GM18511 (cell line): Measurements from ENCODE around the gene PCF11.
A peak's percentile ranks its signal among the peaks of the same experiment; 100 is the strongest.
"Not testable (repeated sequence)": the region's sequence is repeated elsewhere in the genome, so short reads cannot be mapped to it uniquely, and the experiment has no call there.

ENCODE experiments used
- ATAC-seq: cut with Tn5 transposase; IDR thresholded peaks from one replicate; pipeline ENCODE4 v1.9.1; 2021; ENCODE audit warnings: mild to moderate bottlenecking, moderate library complexity; ENCODE audit not compliant: unreplicated experiment

The PCF11 gene

DNA sequence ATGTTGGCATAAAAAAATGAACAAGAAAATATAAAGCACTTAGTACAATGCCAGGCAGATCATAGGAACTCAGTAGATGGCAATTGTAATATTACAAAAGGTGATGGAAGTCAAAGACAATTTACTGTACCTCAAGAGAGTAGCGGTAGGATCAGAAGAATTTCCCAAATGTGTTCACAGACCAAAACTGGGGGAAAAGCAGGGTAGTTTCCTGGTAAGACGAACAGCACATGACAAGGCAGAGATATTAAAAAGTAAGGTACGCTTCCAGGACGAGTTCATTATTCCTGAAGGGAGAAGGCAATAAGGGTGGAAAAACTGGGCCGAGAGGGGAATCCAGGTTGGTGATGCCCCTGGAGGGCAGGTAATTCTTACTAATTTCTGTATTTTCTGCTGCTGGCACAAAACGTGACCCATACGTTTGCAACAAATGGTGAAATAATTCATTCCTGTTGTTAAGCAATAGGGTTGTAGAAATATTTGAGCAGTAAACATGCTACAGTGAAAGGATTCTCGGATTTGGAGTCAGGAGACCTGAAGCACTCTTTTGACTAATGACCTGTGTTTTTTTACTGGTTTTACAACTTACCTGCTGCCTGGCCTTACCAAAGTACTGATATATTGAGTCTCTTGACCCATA is 35.8 kb downstream of the PCF11 start:
- no peak for ATAC-seq

DNA sequence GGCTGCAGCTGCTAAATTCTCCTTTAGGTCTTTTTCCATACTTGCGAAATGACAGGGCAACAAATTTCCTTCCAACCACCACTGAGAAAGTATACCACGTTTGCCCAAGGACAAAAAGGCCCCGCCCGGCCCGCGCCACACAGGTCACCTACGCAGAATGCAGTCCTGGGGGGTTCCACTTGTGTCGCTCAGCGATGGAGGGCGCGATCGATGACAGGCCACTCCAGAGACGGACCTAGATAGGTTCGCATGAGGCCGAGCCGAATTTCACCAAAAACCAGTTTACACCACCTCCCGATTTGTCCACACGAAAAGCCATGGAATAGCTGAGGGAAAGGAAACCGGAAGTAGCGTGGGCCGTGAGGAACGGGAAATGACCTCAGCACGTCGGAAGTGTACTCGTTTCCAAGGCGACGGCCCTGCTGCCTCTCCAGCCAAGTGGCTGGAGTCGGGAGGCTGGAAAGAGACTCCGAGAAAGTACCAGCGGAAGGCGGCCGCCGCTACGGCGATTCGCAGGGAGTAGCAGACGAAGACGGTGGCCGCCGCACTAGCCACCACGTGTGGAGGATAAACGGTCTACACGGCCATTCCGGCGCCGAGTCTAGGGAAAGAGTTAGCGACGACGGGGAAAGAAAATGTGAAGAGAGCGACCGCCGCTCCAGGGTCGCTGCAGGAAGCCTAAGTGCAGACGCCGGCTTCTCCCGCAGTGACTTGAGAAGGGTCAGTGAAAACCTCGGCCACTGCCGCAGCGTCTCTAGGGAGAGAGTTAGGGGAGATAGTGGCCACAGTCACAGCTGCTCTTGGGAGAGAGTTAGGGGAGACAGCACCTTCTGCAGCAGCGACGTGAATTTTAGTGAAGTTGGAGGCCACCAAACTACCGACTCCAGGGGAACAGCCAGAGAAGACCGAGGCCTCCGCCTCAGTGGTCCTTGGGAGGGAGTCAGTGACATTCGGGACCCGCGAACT is 36.7 kb downstream of the PCF11 start, which contains the start of gene ANKRD42:
ANKRD42 (plus strand) TSS at position 398 of the 966 bp plus-strand sequence. CDS start 959 bp downstream, outside the sequence.
- ATAC-seq, result peak; percentile 92

DNA sequence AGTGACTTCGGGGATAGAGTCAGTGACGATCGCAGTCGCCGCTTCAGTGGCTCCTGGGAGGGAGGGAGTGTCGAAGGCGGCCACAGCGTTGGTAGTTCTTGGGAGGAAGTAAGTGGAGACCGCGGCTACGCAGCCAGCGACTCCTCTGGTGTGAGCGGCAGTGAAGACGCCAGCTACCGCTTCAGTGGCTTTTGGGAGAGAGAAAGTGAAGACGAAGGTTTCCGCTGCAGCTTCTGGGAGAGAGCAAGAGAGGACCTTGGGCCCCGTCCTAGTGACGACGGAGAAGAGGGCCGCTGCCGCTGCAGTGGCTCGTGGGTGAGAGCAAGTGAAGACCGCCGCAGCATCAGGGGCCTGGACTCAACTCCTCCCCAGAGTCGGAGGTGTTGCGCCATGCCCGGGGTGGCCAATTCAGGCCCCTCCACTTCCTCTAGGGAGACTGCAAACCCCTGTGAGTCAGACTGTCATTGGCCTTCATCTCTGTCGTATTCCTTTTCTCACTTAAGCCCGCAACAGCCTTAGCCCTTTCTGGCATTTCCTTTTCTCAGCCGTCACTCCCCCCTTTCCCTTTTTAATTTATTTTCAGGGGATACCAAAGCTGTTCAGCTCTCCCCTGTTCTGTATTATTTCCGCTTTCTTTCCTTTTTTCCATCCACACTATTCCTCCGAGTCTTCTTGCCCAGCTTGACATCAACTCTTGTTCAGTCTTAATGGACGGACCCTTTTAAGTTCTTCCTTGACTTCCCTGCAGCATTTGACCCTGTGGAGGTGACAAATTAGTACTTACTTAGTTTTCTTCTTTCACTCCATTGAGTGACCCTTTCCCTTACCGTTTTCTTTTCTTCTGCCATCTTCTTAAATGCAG is 37.6 kb downstream of the PCF11 start:
- ATAC-seq, result peak; percentile 59

DNA sequence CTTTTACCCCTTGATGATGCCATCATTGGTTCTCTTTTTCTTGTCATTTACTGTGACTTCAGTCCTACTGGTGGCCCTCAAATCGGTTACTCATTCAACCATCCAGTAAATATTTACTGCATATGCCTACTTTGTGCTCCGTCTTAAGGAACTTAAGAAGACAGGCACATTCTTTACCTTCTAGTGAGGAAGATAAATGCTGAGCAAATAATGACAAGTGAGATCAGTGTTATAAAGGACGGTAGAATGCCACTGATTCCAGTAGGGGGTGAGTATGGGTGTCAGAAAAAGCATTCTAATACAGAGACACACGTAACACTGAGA is 38.2 kb downstream of the PCF11 start:
- no peak for ATAC-seq

DNA sequence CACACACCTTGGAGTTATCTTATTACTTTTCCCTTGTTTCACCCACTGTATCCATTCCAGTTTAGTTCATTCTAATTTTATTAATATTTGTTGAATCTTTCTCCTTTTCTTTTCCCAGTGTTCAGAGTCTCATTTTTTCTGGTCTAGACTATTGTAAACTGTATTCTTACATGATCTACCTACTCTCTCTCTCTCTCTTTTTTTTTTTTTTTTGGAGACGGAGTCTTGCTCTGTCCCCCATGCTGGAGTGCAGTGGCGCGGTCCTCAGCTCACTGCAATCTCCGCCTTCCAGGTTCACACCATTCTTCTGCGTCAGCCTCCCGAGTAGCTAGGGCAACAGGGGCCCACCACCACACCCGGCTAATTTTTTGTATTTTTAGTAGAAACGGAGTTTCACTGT is 38.7 kb downstream of the PCF11 start:
- ATAC-seq, result no peak

DNA sequence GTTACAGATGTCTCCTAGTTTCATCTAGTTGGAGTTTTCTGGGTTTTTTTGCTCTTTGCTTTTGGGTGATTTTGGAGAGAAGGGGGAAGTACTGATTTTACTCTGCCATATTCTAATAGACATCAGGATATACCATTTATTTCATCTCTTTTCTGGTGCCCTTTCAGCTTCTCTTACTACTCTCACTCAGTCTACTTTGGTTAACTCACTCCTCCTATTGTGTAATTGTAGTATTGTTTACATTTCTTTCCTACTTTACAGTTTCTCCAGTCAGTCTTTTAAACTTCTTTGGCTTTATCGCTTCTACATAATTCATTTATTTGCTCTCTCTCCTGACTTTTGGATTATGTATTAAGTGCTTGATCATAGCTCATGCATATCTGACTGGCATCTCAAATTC is 43.1 kb downstream of the PCF11 start:
- ATAC-seq, result no peak

DNA sequence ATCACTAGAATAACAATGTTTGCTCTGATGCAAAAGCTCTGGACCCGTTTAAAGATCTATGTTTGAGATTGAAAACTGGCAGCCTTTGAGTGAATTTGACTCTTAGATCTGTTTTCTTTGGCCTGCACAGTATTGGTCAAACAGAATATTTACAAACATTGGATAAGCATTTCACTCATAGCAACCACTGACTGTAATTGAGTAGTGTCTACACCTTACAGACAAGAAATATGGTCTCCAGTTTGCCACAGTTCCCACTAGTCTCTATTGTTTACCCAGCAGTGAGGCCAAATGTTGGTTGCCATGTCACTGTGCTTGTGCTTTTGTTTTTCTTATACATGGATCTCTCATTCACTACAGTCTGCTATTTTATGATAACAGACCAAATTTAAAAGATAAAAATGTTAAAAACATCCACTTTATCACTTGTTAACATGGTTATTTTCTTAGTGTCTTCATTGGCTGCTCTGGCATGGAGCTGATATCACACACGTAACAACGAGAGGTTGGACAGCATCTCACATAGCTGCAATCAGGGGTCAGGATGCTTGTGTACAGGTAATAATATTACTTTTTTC is 48.8 kb downstream of the PCF11 start:
- no peak for ATAC-seq

DNA sequence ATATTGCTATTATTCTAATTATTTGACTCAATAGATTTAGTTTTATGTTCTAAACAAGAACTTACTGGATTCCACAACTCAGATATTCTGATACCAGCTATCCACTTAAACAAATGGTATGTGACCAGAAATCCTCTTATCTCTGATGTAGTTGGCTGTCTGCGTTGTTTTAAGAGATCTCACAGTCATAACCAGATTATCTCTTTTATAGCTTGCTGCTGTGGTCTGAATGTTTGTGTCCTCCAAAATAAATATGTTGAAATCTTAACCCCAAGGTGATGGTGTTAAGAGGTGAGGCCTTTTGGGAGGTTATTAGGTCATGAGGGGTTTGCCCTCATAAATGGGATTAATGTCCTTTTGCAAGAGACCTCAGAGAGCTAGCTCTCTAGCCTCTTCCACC is 49.3 kb downstream of the PCF11 start:
- no peak for ATAC-seq

DNA sequence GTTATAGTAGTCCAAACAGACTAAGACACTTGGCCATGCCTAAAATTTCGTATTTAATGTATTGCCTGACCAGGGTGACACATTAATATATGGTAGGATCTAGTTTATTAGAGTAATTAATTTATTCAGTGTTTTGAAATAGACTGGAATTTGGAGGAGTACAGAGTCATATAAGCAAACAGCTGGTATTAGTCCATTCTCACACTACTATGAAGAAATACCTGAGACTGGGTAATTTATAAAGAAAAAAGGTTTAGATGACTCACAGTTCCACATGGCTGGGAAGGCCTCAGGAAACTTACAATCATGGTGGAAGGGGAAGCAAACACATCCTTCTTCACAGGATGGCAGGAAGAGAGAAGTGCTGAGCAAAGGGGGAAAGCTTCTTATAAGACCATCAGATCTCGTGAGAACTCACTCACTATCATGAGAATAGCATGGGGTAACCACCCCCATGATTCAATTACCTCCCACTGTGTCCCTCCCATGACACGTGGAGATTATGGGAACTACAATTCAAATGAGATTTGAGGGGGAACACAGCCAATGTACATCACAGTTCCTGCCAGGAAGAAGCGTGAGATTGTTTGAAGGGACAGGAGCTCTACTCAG is 49.9 kb downstream of the PCF11 start:
- not testable (repeated sequence) for ATAC-seq

DNA sequence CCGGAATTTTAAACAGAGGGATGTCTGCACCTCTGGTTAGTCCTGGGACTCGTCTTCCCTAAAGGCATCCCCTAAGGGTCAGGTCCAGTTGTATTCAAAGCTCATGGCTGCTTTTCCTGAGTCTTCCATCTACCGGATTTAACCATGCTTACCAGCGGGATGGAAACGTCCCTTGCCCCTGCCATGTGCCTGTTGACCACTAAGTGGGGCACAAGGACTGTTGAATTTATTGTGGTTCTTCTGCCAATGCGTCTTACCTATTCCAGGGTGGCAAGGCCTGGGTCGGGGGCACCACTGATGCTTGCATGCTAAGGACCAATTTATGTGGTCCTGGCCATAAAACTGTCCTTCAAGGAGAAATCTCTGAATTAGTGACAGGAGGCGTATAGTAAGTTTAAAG is 62.2 kb downstream of the PCF11 start:
- no peak for ATAC-seq

DNA sequence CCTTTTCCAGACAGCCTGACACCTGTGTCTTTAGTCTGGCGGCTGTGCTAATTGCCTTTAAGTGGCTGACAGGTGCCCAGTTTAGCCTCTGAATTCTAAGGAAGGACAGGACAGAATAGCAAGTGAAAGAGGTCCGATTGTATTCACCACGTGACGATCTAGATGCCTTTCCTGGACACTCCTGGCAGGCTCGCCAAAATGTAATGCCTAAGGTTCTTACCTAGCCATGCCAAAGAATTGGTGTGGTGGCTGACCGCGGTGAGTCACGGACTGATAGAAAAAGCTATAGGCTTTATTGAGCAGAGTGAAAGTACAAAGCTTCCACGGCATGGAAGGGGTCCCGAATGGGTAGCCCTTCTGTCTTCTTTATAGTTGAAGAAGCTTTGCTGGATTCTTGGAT is 63.3 kb downstream of the PCF11 start:
- ATAC-seq, result no peak

DNA sequence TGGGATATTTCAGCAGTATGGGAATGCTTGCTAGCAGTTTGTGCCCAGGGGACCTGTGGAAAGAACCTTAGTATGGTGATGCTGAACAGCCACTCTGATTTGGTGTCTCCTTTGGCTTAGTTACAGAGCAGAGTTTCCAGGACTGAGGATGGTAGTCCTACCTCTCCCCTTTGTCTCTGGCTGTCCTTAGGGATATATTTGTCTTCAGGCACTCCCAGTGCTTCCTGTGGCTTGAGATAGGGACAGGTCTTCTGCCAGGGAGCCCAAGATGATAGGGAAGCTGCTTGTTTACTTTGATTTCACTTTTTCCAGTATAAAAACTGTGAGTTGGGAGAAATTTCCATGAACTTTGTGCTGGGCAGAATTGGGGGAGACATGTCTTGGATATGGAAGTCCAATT is 64.8 kb downstream of the PCF11 start:
- ATAC-seq, result no peak

DNA sequence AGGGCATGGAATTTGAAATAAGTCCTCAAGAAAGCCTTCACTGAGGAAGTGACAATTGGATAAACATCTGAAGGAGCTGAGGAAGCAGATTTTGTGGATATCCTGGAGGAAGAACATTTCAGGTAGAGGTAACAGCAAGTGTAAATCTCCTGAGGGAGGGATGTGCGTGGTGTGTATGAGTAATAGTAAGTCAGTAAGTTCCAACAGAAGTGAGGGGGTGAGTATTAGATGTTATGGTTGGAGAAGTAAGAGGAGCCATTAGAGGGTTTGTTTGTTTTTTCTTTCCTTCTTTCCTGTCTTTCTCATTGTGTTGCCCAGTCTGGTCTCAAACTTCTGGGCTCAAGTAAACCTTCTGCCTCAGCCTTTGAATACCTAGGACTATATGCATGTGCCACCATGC is 65.6 kb downstream of the PCF11 start:
- no peak for ATAC-seq

DNA sequence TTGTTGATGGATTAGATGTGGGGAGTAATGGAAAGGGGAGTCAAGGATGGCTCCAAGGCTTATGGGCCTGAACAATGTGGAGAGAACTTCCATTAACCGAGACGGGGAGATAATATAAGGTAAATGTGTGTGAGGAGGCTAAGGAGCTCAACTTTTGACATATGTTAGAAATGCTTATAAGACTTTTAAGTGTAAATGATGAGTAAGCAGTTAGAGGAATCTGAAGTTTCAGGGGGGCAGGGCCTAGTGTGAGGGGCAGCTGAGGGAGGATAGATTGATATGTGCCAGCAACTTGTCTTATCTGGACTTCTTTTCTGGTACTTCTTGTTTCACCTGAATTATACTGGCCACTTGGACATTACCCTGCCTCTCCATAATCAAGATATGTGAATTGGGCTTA is 66.5 kb downstream of the PCF11 start:
- no peak for ATAC-seq

DNA sequence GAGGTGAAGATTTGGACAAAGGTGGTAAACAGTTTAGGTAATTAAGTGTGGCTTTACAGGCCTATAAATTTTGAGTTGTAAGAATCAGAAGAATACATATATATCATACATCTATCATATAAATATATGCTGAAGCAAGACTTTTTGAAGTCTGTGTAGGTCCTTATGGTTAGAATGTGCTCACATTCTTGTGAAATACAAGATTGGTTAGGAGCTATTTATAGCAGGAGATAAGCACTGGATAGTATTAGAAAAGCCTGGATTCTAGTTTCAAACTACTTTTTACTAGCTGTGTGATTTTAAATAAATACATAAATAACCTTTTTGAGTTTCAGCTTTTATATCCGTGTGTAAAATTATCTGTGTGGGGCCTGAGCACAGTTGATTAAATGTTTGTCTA is 78.9 kb downstream of the PCF11 start:
- ATAC-seq, result no peak
